ENCODE data around the gene RENBP.

DNA sequence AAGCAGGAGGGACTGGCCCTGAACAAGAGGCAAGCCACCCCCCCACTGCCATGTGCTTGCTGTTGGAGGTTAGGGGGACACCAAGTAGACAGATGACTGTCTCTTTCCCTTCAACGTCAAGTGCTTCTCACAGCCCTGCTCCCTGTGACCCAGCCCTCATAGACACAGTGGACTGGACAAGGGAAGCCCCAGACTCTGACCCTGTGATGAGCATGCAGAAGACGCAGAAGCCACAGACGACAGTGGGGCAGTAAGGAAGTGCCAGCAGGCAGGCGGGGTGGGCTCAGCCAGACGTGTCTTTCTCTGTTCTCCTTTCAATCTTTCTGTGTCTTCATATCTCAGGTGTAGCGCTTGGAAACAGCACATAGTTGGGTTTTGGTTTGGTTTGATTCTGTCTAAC lies 56.1 kb downstream of the RENBP start:
- no peak for TF ChIP-seq POLR2AphosphoS5 (IDR thresholded peaks at IDR 0.05; ENCODE audit: low read depth, low read length)
- no peak for TF ChIP-seq POLR2A (IDR thresholded peaks at IDR 0.05; ENCODE audit: low read depth, low read length)
